HepG2 (cell line): Measurements from ENCODE around the gene TF. TPM values are rescaled to one million over a fixed set of nuclear protein-coding genes. Genes with fewer than 3 reads are reported as not detected.

Source experiments
- ATAC-seq: fragments of 200-7000 bp; cut with Tn5 transposase; 3 replicates; pipeline ENCODE4 v1.9.1; 2020; ENCODE audit warnings: mild to moderate bottlenecking, moderate library complexity
- BruUV-seq: library from RNA; stranded (reverse); fragments of 400-500 nt; replicated peaks from 2 replicates; lab custom pipeline; 2021; lab: Mats Ljungman, UMichigan
- CTCF ChIA-PET: fragments of 300-600 bp; formaldehyde crosslinking; extraction: SDS; loops from one replicate; lab custom pipeline; 2021; ENCODE audit warnings: low total read pairs, inconsistent platforms, low intra/inter-chr PET ratio; lab: Yijun Ruan, JAX
- POLR2A ChIA-PET: fragments of 350-600 bp; sonication (Branson Sonifier 250); formaldehyde crosslinking; loops from one replicate; lab custom pipeline; 2020; ENCODE audit warnings: antibody characterized with exemption, inconsistent platforms; lab: Yijun Ruan, JAX
- DNase-seq: peaks from one replicate; pipeline ENCODE4 v3.0.0-alpha.2; 2015; ENCODE audit warnings: low spot score
- FAIRE-seq: peaks from 3 replicates; lab custom pipeline; 2011; peaks lifted over from hg19 to GRCh38; lab: Jason Lieb, UNC
- H2AFZ ChIP-seq: one replicate; pipeline ENCODE4 v1.6.1; 2011; ENCODE audit warnings: low read length, inconsistent platforms
- H3K27ac ChIP-seq: fragments of 300-600 bp; 3 replicates; pipeline ENCODE4 v1.8.0; 2011; ENCODE audit warnings: mixed run types, mild to moderate bottlenecking, mixed read lengths, low read length, inconsistent platforms; ENCODE audit not compliant: insufficient read depth; ENCODE audit errors: extremely low read length
- H3K27me3 ChIP-seq, 2 experiments: fragments of 200-600 bp in 1 of 2; 2 replicates in 1 of 2; 3 replicates in 1 of 2; pipeline versions ENCODE4 v1.6.0 to v1.8.0; 2011; ENCODE audit warnings: low read length in 2 of 2, mild to moderate bottlenecking in 2 of 2, moderate library complexity in 2 of 2, inconsistent platforms in 1 of 2; ENCODE audit not compliant: insufficient read depth in 2 of 2, control insufficient read depth in 1 of 2
- H3K36me3 ChIP-seq, 2 experiments: fragments of 200-600 bp in 1 of 2; replicated peaks in 1 of 2; 2 replicates in 1 of 2; 3 replicates in 1 of 2; pipeline versions ENCODE4 v1.5.1 to v1.8.0; 2011; ENCODE audit warnings: low read length in 2 of 2, inconsistent platforms in 1 of 2; ENCODE audit not compliant: insufficient read depth in 2 of 2, control insufficient read depth in 1 of 2
- H3K4me1 ChIP-seq: 2 replicates; pipeline ENCODE4 v1.5.1; 2012; ENCODE audit warnings: low read length, inconsistent platforms; ENCODE audit not compliant: insufficient read depth
- H3K4me2 ChIP-seq: 2 replicates; pipeline ENCODE4 v1.6.0; 2011; ENCODE audit warnings: low read depth, low read length, inconsistent platforms
- H3K4me3 ChIP-seq, 3 experiments: fragments of 200-600 bp in 1 of 3; sonication (generic), shearing (Covaris generic) in 1 of 3; replicated peaks in 1 of 3; 2 replicates each; pipeline ENCODE4 v1.5.1; 2011 to 2016; ENCODE audit warnings: low read length in 3 of 3, inconsistent platforms in 2 of 3, low read depth in 2 of 3, mild to moderate bottlenecking in 2 of 3, control low read depth in 1 of 3, mixed read lengths in 1 of 3; ENCODE audit not compliant: insufficient read depth in 1 of 3
- H3K79me2 ChIP-seq: one replicate; pipeline ENCODE4 v1.6.1; 2011; ENCODE audit warnings: low read length, inconsistent platforms; ENCODE audit not compliant: insufficient read depth
- H3K9ac ChIP-seq: 2 replicates; pipeline ENCODE4 v1.6.0; 2011; ENCODE audit warnings: mild to moderate bottlenecking, low read depth, low read length, inconsistent platforms; ENCODE audit not compliant: insufficient read depth
- H3K9me3 ChIP-seq: 2 replicates; pipeline ENCODE4 v1.5.1; 2012; ENCODE audit warnings: mild to moderate bottlenecking, low read length
- H4K20me1 ChIP-seq: 2 replicates; pipeline ENCODE4 v1.6.0; 2011; ENCODE audit warnings: inconsistent platforms, mild to moderate bottlenecking, low read length, moderate library complexity; ENCODE audit not compliant: insufficient read depth
- BRF2 ChIP-seq: sonication (generic); formaldehyde crosslinking; IDR thresholded peaks from 2 replicates; pipeline ENCODE4 v1.8.1; 2022; ENCODE audit warnings: mild to moderate bottlenecking, missing genetic modification reagents
- JUND ChIP-seq: sonication (generic); formaldehyde crosslinking; IDR thresholded peaks from 2 replicates; pipeline ENCODE4 v1.8.0; 2022; ENCODE audit warnings: mild to moderate bottlenecking, missing genetic modification reagents
- MED1 ChIP-seq: sonication (generic); formaldehyde crosslinking; IDR thresholded peaks from 2 replicates; pipeline ENCODE4 v1.4.0; 2020; ENCODE audit warnings: missing genetic modification reagents
- NFKB2 ChIP-seq: sonication (generic); formaldehyde crosslinking; IDR thresholded peaks from 2 replicates; pipeline ENCODE4 v1.4.0; 2020; ENCODE audit warnings: missing genetic modification reagents, borderline replicate concordance
- POLR2A ChIP-seq, 2 experiments: IDR thresholded peaks; 2 replicates each; pipeline ENCODE4 v1.6.1; 2011; ENCODE audit warnings: low read depth in 2 of 2, low read length in 2 of 2, mild to moderate bottlenecking in 1 of 2, moderate library complexity in 1 of 2; ENCODE audit not compliant: insufficient read depth in 1 of 2
- RBFOX2 ChIP-seq: fragments of 200-400 bp; formaldehyde crosslinking; IDR thresholded peaks from 2 replicates; pipeline ENCODE4 v1.6.1; 2017; ENCODE audit warnings: low read depth, mild to moderate bottlenecking, low read length
- RBM22 ChIP-seq: fragments of 200-400 bp; formaldehyde crosslinking; optimal IDR thresholded peaks from 2 replicates; pipeline ENCODE3; 2017; ENCODE audit warnings: mild to moderate bottlenecking, low read length, moderate library complexity
- REPIN1 ChIP-seq: sonication (generic); formaldehyde crosslinking; IDR thresholded peaks from 2 replicates; pipeline ENCODE4 v1.8.0; 2022; ENCODE audit warnings: missing genetic modification reagents, low read depth, mild to moderate bottlenecking, borderline replicate concordance
- SMYD3 ChIP-seq: sonication (generic); formaldehyde crosslinking; IDR thresholded peaks from 2 replicates; pipeline ENCODE4 v1.8.1; 2023; ENCODE audit warnings: mild to moderate bottlenecking, missing genetic modification reagents
- TMF1 ChIP-seq: sonication (generic); formaldehyde crosslinking; IDR thresholded peaks from 2 replicates; pipeline ENCODE4 v1.8.1; 2022; ENCODE audit warnings: low read depth, missing genetic modification reagents
- TOPORS ChIP-seq: sonication (generic); formaldehyde crosslinking; IDR thresholded peaks from 2 replicates; pipeline ENCODE4 v1.8.0; 2023; ENCODE audit warnings: mild to moderate bottlenecking, missing genetic modification reagents
- ZFP82 ChIP-seq: sonication (generic); formaldehyde crosslinking; IDR thresholded peaks from 2 replicates; pipeline ENCODE4 v1.5.1; 2020; ENCODE audit warnings: mild to moderate bottlenecking, missing genetic modification reagents, borderline replicate concordance
- ZFP90 ChIP-seq: sonication (generic); formaldehyde crosslinking; IDR thresholded peaks from 2 replicates; pipeline ENCODE4 v1.8.0; 2022; ENCODE audit warnings: missing genetic modification reagents, mild to moderate bottlenecking, inconsistent platforms, borderline replicate concordance
- WGBS: methylation state at CpG from one replicate; pipeline ENCODE4 v1.1.6; 2017; ENCODE audit warnings: low lambda C conversion rate; 5-methylcytosine and 5-hydroxymethylcytosine counted together
- in situ Hi-C: cut with HindIII; loops from 2 replicates; pipeline ENCODE4 v1.10.0; 2017; ENCODE audit warnings: low pct_unique_long_range_greater_than_20kb; ENCODE audit not compliant: extremely low pct_ligation_motif_present
- intact Hi-C: fragments of 100-400 bp; cut with micrococcal nuclease; formaldehyde crosslinking; loops from one replicate; pipeline ENCODE4 v1.10.0; 2022; ENCODE audit not compliant: unreplicated experiment
- polyA plus RNA-seq, 8 experiments: library from polyadenylated mRNA; depleted of rRNA in 3 of 8; stranded (reverse) in 7 of 8; unstranded in 1 of 8; fragments of >200 nt; fragmentation: Illumina TruSeq in 4 of 8; extraction: Trizol in 4 of 8; gene quantifications; 2 replicates each; pipeline versions ENCODE4 v1.2.1 to v1.2.3, GENCODE V29; 2011 to 2016; ENCODE audit warnings: low read depth in 4 of 8, missing spikeins in 1 of 8, mixed read lengths in 1 of 8; ENCODE audit not compliant: insufficient read depth in 1 of 8
- total RNA-seq, 5 experiments: library from RNA; depleted of rRNA; stranded (reverse); fragments of >200 nt; fragmentation: Illumina TruSeq; extraction: Trizol; gene quantifications; 2 replicates each; pipeline ENCODE4 v1.2.3, GENCODE V29; 2016; ENCODE audit warnings: low read depth in 1 of 5
- TF ChIP-seq, protein P1 (sequence below): sonication (generic); formaldehyde crosslinking; IDR thresholded peaks from 2 replicates; pipeline ENCODE4 v1.5.1; 2020; ENCODE audit warnings: missing genetic modification reagents, mild to moderate bottlenecking, borderline replicate concordance

The TF gene
- total and polyA plus RNA-seq, 2 of the 13 experiments (the other 11 are each of a cell fraction or from before 2014, with no cell fraction given), result 10,074 to 11,821 TPM

DNA sequence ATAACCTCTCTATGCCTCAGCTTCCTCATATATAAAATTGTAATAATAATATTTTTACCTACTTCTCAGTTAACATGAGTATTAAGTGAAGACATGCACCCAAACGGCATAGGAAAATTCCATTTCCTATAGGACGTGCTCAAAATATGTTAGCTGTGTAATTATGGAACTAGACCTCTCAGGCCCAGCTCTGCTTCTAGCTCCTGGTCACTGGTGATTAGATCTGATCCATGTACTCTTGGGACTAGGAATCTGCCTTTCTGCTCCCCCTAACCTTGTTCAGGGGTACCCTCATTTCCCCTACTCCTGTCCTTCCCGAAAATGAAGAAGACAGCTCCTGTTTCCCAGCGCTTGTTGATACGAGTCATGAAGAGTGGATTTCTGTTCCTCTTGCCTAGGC, 29.6 kb downstream of the TF start:
- DNase-seq (no peak), ATAC-seq (no peak), FAIRE-seq (no peak)
- H4K20me1 ChIP-seq, result peaks cover 49% of the 10 kb centered on the region
- ChIA-PET POLR2A (interaction anchor here (0.7 to 1.1 kb wide), 4 partner anchors 30 to 112 kb away, joined by 3 read pairs; partner anchors contain the start of gene TF), CTCF (no interaction called here)
- peaks cover 33 to 69% of the 10 kb centered on the region in 2 experiments for H3K36me3 ChIP-seq
- WGBS, result 99% methylated on average over 5 of the region's 5 CpGs
- no peaks in the 10 kb centered on the region for H3K79me2 ChIP-seq
- intact Hi-C loops, result no loop called here
- peaks cover 5% of the 10 kb centered on the region for H3K4me1 ChIP-seq
- H3K27ac ChIP-seq, result no peak overlapping the region
- H2AFZ ChIP-seq, result no peak overlapping the region
- H3K9me3 ChIP-seq, result no peaks in the 10 kb centered on the region
- in situ Hi-C loops, result no loop called here
- no TSS peak for BruUV-seq
- TF ChIP-seq SMYD3 (0 out of 2 replicates have a peak, but pooled peaks have one; percentile 48), NFKB2 (CRISPR knock-in tag) (no peak), BRF2 (CRISPR knock-in tag) (0 out of 2 replicates have a peak, but pooled peaks have one; percentile 24), POLR2A (IDR thresholded peaks at IDR 0.05; ENCODE audit: insufficient read depth in 1 of 2, low read depth in 2 of 2, low read length in 2 of 2) (peak in 1 of 2 experiments; percentile 53; a peak in 1 of 4 replicates), ZFP90 (CRISPR knock-in tag) (no peak), JUND (CRISPR knock-in tag) (0 out of 2 replicates have a peak, but pooled peaks have one; percentile 15), TMF1 (CRISPR knock-in tag) (0 out of 2 replicates have a peak, but pooled peaks have one; percentile 14), TOPORS (CRISPR knock-in tag) (peak; percentile 47; the same call in 1 of the 2 replicates), ZFP82 (CRISPR knock-in tag) (no peak), RBFOX2 (0 out of 2 replicates have a peak, but pooled peaks have one; percentile 9), MED1 (peak; percentile 25; the same call in 1 of the 2 replicates), REPIN1 (CRISPR knock-in tag) (0 out of 2 replicates have a peak, but pooled peaks have one; percentile 4), RBM22 (peak; percentile 77)
- TF ChIP-seq, protein P1, sequence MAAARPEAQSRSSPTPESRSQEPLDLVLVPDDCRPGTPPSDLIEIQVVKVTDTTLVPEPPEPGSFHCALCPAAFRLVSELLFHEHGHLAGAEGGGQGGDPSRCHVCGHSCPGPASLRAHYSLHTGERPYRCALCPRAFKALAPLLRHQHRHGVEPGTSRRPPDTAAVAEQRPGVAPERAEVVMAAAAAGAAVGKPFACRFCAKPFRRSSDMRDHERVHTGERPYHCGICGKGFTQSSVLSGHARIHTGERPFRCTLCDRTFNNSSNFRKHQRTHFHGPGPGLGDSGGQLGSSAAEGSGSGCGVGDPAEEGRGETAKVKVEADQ (CRISPR knock-in tag), result no peak
- H3K4me3 ChIP-seq, result no peak overlapping the region
- H3K4me2 ChIP-seq, result no peak overlapping the region
- H3K9ac ChIP-seq, result no peak overlapping the region
- H3K27me3 ChIP-seq, result no peaks in the 10 kb centered on the region
